IMR-90 (cell line): ENCODE results near the gene B4GALNT1. TPM values are rescaled to one million over a fixed set of nuclear protein-coding genes. Genes with fewer than 3 reads are reported as not detected.

Source experiments
- ATAC-seq: fragments of 200-7000 bp; cut with Tn5 transposase; 2 replicates; pipeline ENCODE4 v1.9.1; 2020; ENCODE audit warnings: low read depth, mild to moderate bottlenecking, moderate library complexity
- BruUV-seq: library from RNA; stranded (reverse); fragments of 400-500 nt; replicated peaks from 2 replicates; lab custom pipeline; 2021; lab: Mats Ljungman, UMichigan
- CTCF ChIA-PET: fragments of 300-600 bp; formaldehyde crosslinking; extraction: SDS; loops from one replicate; lab custom pipeline; 2021; ENCODE audit warnings: antibody characterized with exemption; lab: Yijun Ruan, JAX
- POLR2A ChIA-PET: fragments of 300-600 bp; sonication (Branson Sonifier 250); formaldehyde crosslinking; loops from one replicate; lab custom pipeline; 2022; ENCODE audit warnings: antibody characterized with exemption; ENCODE audit not compliant: unreplicated experiment; lab: Charles Lee
- DNase-seq: peaks from one replicate; pipeline ENCODE4 v3.0.0; 2013
- H2AFZ ChIP-seq: replicated peaks from 2 replicates; pipeline ENCODE3; 2013; ENCODE audit warnings: low read length, mild to moderate bottlenecking; ENCODE audit not compliant: poor library complexity
- H2AK5ac ChIP-seq: 2 replicates; pipeline ENCODE4 v1.6.1; 2013; ENCODE audit warnings: low read depth, low read length, inconsistent platforms
- H2AK9ac ChIP-seq: replicated peaks from 2 replicates; pipeline ENCODE3; 2013; ENCODE audit warnings: mild to moderate bottlenecking, low read depth, low read length, moderate library complexity; ENCODE audit not compliant: poor library complexity
- H2BK120ac ChIP-seq: 2 replicates; pipeline ENCODE4 v1.6.1; 2013; ENCODE audit warnings: low read depth, low read length, inconsistent platforms
- H2BK15ac ChIP-seq: 3 replicates; pipeline ENCODE4 v1.6.1; 2013; ENCODE audit warnings: low read depth, low read length, inconsistent platforms
- H2BK20ac ChIP-seq: 2 replicates; pipeline ENCODE4 v1.6.1; 2013; ENCODE audit warnings: low read depth, mild to moderate bottlenecking, inconsistent platforms, low read length, moderate library complexity
- H2BK5ac ChIP-seq: 2 replicates; pipeline ENCODE4 v1.6.1; 2013; ENCODE audit warnings: mild to moderate bottlenecking, low read depth, low read length, inconsistent platforms; ENCODE audit not compliant: poor library complexity, severe bottlenecking
- H3K14ac ChIP-seq: replicated peaks from 2 replicates; pipeline ENCODE4 v1.6.1; 2013; ENCODE audit warnings: low read depth, low read length, inconsistent platforms
- H3K18ac ChIP-seq: 2 replicates; pipeline ENCODE4 v1.6.1; 2013; ENCODE audit warnings: low read depth, low read length, control low read depth
- H3K23ac ChIP-seq: 2 replicates; pipeline ENCODE4 v1.6.1; 2013; ENCODE audit warnings: low read depth, low read length, inconsistent platforms
- H3K27ac ChIP-seq: 2 replicates; pipeline ENCODE4 v1.5.1; 2013; ENCODE audit warnings: mild to moderate bottlenecking, control low read depth, low read length; ENCODE audit not compliant: insufficient read depth
- H3K27me3 ChIP-seq: 2 replicates; pipeline ENCODE4 v1.6.1; 2013; ENCODE audit warnings: low read length; ENCODE audit not compliant: control insufficient read depth, insufficient read depth
- H3K36me3 ChIP-seq: 2 replicates; pipeline ENCODE4 v1.6.1; 2013; ENCODE audit warnings: low read length, mixed read lengths; ENCODE audit not compliant: control insufficient read depth, insufficient read depth
- H3K4ac ChIP-seq: 2 replicates; pipeline ENCODE4 v1.6.1; 2013; ENCODE audit warnings: low read depth, low read length, inconsistent platforms
- H3K4me1 ChIP-seq: 2 replicates; pipeline ENCODE4 v1.6.1; 2013; ENCODE audit warnings: low read length, mixed read lengths; ENCODE audit not compliant: control insufficient read depth, insufficient read depth
- H3K4me2 ChIP-seq: 2 replicates; pipeline ENCODE4 v1.6.1; 2013; ENCODE audit warnings: low read depth, mild to moderate bottlenecking, control low read depth, low read length, moderate library complexity
- H3K4me3 ChIP-seq: 2 replicates; pipeline ENCODE4 v1.5.1; 2013; ENCODE audit warnings: low read depth, mild to moderate bottlenecking, control low read depth, low read length, moderate library complexity; ENCODE audit not compliant: insufficient read depth
- H3K56ac ChIP-seq: 2 replicates; pipeline ENCODE4 v1.6.1; 2013; ENCODE audit warnings: low read length, inconsistent platforms; ENCODE audit not compliant: insufficient read depth; ENCODE audit errors: extremely low read depth
- H3K79me1 ChIP-seq, 2 experiments: 2 replicates each; pipeline ENCODE4 v1.6.1; 2013; ENCODE audit warnings: low read length in 2 of 2, inconsistent platforms in 1 of 2, low read depth in 1 of 2
- H3K9ac ChIP-seq: 2 replicates; pipeline ENCODE4 v1.6.1; 2013; ENCODE audit warnings: low read depth, low read length, control low read depth
- H3K9me1 ChIP-seq: 2 replicates; pipeline ENCODE4 v1.6.1; 2013; ENCODE audit warnings: low read length, inconsistent platforms; ENCODE audit not compliant: insufficient read depth
- H3K9me3 ChIP-seq: 2 replicates; pipeline ENCODE4 v1.6.1; 2013; ENCODE audit warnings: low read length; ENCODE audit not compliant: control insufficient read depth, insufficient read depth
- H4K20me1 ChIP-seq: 2 replicates; pipeline ENCODE4 v1.6.1; 2013; ENCODE audit warnings: low read length, inconsistent platforms; ENCODE audit not compliant: insufficient read depth
- H4K5ac ChIP-seq: 2 replicates; pipeline ENCODE4 v1.6.1; 2013; ENCODE audit warnings: mild to moderate bottlenecking, low read depth, low read length, control low read depth
- H4K8ac ChIP-seq, 2 experiments: 2 replicates each; pipeline ENCODE4 v1.6.1; 2013; ENCODE audit warnings: low read depth in 2 of 2, low read length in 2 of 2, control low read depth in 1 of 2, inconsistent platforms in 1 of 2
- H4K91ac ChIP-seq: 2 replicates; pipeline ENCODE4 v1.6.1; 2013; ENCODE audit warnings: low read depth, low read length, inconsistent platforms; ENCODE audit not compliant: insufficient read depth
- BHLHE40 ChIP-seq: fragments of 150-350 bp; IDR thresholded peaks from 2 replicates; pipeline ENCODE4 v1.6.1; 2016; ENCODE audit warnings: mild to moderate bottlenecking, low read depth, low read length
- CEBPB ChIP-seq: IDR thresholded peaks from 2 replicates; pipeline ENCODE4 v1.6.1; 2012; ENCODE audit warnings: low read depth, low read length, improper control_type of control experiment
- CHD1 ChIP-seq: IDR thresholded peaks from 2 replicates; pipeline ENCODE4 v1.6.1; 2012; ENCODE audit warnings: low read depth, low read length, improper control_type of control experiment
- MAFK ChIP-seq: IDR thresholded peaks from 2 replicates; pipeline ENCODE4 v1.6.1; 2012; ENCODE audit warnings: low read depth, low read length, improper control_type of control experiment
- MXI1 ChIP-seq: IDR thresholded peaks from 2 replicates; pipeline ENCODE4 v1.6.1; 2012; ENCODE audit warnings: low read depth, mild to moderate bottlenecking, low read length, moderate library complexity, borderline replicate concordance
- RCOR1 ChIP-seq: IDR thresholded peaks from 2 replicates; pipeline ENCODE4 v1.6.1; 2012; ENCODE audit warnings: mild to moderate bottlenecking, low read length, improper control_type of control experiment; ENCODE audit not compliant: insufficient replicate concordance
- WGBS, 2 experiments: methylation state at CpG; one replicate each; pipeline versions ENCODE4 v1.1.5 to v1.1.7; 2013; ENCODE audit warnings: missing lambda C conversion rate in 2 of 2; ENCODE audit not compliant: insufficient read length in 1 of 2; ENCODE audit errors: extremely low coverage in 2 of 2; 5-methylcytosine and 5-hydroxymethylcytosine counted together
- dilution Hi-C: fragments of 300-500 bp; cut with HindIII; formaldehyde crosslinking; loops from one replicate; pipeline ENCODE4 v1.14.3; 2018; ENCODE audit warnings: low sequenced_read_pairs; ENCODE audit not compliant: unreplicated experiment
- in situ Hi-C: fragments of 300-500 bp; cut with MboI; formaldehyde crosslinking; loops from 3 replicates; pipeline ENCODE4 v1.14.3; 2019; ENCODE audit warnings: low sequenced_read_pairs, inconsistent platforms, mixed read lengths
- intact Hi-C: fragments of 100-400 bp; cut with micrococcal nuclease; formaldehyde crosslinking; loops from 2 replicates; pipeline ENCODE4 v1.10.0; 2022
- polyA plus RNA-seq, 3 experiments: library from polyadenylated mRNA; depleted of rRNA; stranded (reverse); fragments of >200 nt; gene quantifications; 2 replicates each; pipeline ENCODE4 v1.2.3, GENCODE V29; 2012; ENCODE audit warnings: low replicate concordance in 1 of 3
- total RNA-seq: library from RNA; depleted of rRNA; stranded (reverse); fragments of >200 nt; gene quantifications from 2 replicates; pipeline ENCODE4 v1.2.3, GENCODE V29; 2012
- TF ChIP-seq, protein P1 (sequence below): conservative IDR thresholded peaks from 2 replicates; pipeline ENCODE4 v1.5.1; 2012; ENCODE audit warnings: mild to moderate bottlenecking, low read depth, low read length, improper control_type of control experiment
- TF ChIP-seq, protein P2 (sequence below): fragments of 150-350 bp; IDR thresholded peaks from 2 replicates; pipeline ENCODE4 v1.6.1; 2017; ENCODE audit warnings: mild to moderate bottlenecking, antibody characterized with exemption, low read length, low read depth

B4GALNT1 gene
- total and polyA plus RNA-seq, 2 of the 4 experiments (the other 2 are of a cell fraction) = 0.18 to 0.62 TPM

DNA sequence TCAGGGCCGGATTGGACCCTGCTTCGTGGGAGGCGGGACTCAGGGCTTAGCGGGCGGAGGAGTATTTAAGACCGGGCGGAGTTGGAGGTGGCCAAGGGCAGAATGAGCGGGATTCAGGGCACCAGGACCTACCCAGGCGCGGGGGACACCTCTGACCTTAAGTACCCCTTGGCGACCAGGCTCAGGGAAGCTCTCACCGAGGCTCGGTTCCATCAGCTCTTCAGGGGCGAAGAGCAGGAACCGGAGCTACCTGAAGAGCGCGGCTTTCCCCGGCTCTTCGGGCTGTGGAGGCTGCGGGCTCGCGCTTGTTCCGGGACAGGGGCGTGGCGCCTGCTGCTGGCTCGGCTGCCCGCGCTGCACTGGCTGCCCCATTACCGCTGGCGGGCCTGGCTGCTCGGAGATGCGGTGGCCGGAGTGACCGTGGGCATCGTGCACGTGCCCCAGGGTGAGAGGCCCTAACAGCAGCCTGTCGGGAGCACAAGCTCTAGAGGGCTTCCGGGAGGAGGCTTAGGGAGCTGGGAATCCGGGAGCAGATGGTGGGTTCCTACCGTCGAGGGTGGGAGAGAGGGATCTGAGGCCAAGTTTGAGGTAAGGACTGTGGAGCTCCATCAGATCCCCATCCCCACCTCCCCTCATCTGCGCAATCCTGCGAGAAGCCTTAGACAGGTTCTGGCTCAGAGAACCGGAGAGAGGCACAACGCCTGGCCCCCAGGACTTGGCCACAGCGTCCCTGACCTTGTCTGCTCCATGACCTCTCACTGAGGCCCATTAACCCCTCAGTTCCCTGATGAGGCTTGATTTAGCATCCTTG is 13.4 kb downstream of the B4GALNT1 start:
- Histone ChIP-seq H4K8ac (no peak overlapping the region), H4K20me1 (peaks cover 4% of the 10 kb centered on the region; the same call in 1 of the 2 replicates), H2BK20ac (no peak overlapping the region), H3K36me3 (peaks cover 23% of the 10 kb centered on the region), H3K14ac (no peak overlapping the region), H3K4me1 (no peaks in the 10 kb centered on the region), H2BK5ac (no peak overlapping the region), H4K5ac (no peak overlapping the region), H4K91ac (no peak overlapping the region), H2BK120ac (no peak overlapping the region), H3K18ac (no peak overlapping the region), H2BK15ac (no peak overlapping the region), H2AK9ac (no peak overlapping the region), H3K27me3 (peaks cover 41% of the 10 kb centered on the region), H3K56ac (no peak overlapping the region), H3K4me2 (no peak overlapping the region), H3K27ac (no peak overlapping the region), H3K9ac (no peak overlapping the region), H3K9me3 (no peaks in the 10 kb centered on the region), H3K23ac (no peak overlapping the region; the same call in 1 of the 2 replicates), H3K79me1 (no peaks in the 10 kb centered on the region), H3K4ac (no peak overlapping the region), H2AK5ac (no peak overlapping the region), H3K9me1 (no peaks in the 10 kb centered on the region), H3K4me3 (no peak overlapping the region), H2AFZ (no peak overlapping the region)
- 54% methylated on average over 25 of the region's 46 CpGs; no CpG with 5 or more reads in 1 of the 2 experiments for WGBS, 2 experiments
- dilution Hi-C loops (no loop called here), in situ Hi-C loops (loop anchor here (5.0 kb wide), 1 partner anchor 37 kb away; no protein-coding TSS in a partner anchor), intact Hi-C loops (loop anchor here (5.0 kb wide), 1 partner anchor 157 kb away; no protein-coding TSS in a partner anchor)
- DNase-seq (no peak), ATAC-seq (no peak)
- POLR2A ChIA-PET = no interaction called here
- BruUV-seq = no TSS peak
- CTCF ChIA-PET = interaction anchor here (1.9 to 2.1 kb wide), 2 partner anchors 13 to 36 kb away, joined by 4 to 6 read pairs; partner anchors contain the start of gene B4GALNT1
- TF ChIP-seq BHLHE40 (no peak), MXI1 (no peak), MAFK (no peak), RCOR1 (no peak), CHD1 (no peak), CEBPB (no peak)
- TF ChIP-seq, protein P1, sequence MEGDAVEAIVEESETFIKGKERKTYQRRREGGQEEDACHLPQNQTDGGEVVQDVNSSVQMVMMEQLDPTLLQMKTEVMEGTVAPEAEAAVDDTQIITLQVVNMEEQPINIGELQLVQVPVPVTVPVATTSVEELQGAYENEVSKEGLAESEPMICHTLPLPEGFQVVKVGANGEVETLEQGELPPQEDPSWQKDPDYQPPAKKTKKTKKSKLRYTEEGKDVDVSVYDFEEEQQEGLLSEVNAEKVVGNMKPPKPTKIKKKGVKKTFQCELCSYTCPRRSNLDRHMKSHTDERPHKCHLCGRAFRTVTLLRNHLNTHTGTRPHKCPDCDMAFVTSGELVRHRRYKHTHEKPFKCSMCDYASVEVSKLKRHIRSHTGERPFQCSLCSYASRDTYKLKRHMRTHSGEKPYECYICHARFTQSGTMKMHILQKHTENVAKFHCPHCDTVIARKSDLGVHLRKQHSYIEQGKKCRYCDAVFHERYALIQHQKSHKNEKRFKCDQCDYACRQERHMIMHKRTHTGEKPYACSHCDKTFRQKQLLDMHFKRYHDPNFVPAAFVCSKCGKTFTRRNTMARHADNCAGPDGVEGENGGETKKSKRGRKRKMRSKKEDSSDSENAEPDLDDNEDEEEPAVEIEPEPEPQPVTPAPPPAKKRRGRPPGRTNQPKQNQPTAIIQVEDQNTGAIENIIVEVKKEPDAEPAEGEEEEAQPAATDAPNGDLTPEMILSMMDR = no peak
- TF ChIP-seq, protein P2, sequence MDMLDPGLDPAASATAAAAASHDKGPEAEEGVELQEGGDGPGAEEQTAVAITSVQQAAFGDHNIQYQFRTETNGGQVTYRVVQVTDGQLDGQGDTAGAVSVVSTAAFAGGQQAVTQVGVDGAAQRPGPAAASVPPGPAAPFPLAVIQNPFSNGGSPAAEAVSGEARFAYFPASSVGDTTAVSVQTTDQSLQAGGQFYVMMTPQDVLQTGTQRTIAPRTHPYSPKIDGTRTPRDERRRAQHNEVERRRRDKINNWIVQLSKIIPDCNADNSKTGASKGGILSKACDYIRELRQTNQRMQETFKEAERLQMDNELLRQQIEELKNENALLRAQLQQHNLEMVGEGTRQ = no peak
